Measurements from ENCODE around the gene EMC8.

The EMC8 gene

GRCh38 chr16:85806539-85806938 lies 7.2 kb upstream of the EMC8 start:
- Histone ChIP-seq H3K4me2 (ENCODE audit: low read depth, low read length, poor library complexity, severe bottlenecking) (no peak overlapping the region), H2AFZ (ENCODE audit: low read depth, low read length, severe bottlenecking) (no peak overlapping the region), H4K20me1 (ENCODE audit: low read depth, low read length) (no peaks in the 10 kb centered on the region), H3K27me3 (ENCODE audit: low read length) (no peaks in the 10 kb centered on the region), H3K27ac (ENCODE audit: low read depth, low read length) (no peak overlapping the region), H3F3A (ENCODE audit: insufficient read depth) (no peaks in the 10 kb centered on the region), H3K9me3 (ENCODE audit: insufficient read depth, low read length) (no peaks in the 10 kb centered on the region), H3K4me3 (ENCODE audit: insufficient read depth, low read length, poor library complexity, severe bottlenecking) (no peak overlapping the region), H3K79me2 (ENCODE audit: insufficient read depth, low read length) (peaks cover 12% of the 10 kb centered on the region), H3K9me2 (replicated peaks; ENCODE audit: insufficient read depth, low read length) (no peaks in the 10 kb centered on the region), H3K36me3 (ENCODE audit: low read length) (no peaks in the 10 kb centered on the region), H3K9ac (ENCODE audit: low read length) (no peak overlapping the region)
- no peak for TF ChIP-seq EZH2phosphoT487 (conservative IDR thresholded peaks at IDR 0.05; ENCODE audit: low read length)
- TF ChIP-seq CTCF (IDR thresholded peaks at IDR 0.05; ENCODE audit: insufficient read depth, low read length, poor library complexity, severe bottlenecking): no peak

- Histone ChIP-seq H3K36me3 (ENCODE audit: low read length) (no peaks in the 10 kb centered on the region), H3K4me2 (ENCODE audit: low read depth, low read length, poor library complexity, severe bottlenecking) (no peak overlapping the region), H3K9ac (ENCODE audit: low read length) (no peak overlapping the region), H3K79me2 (ENCODE audit: insufficient read depth, low read length) (peaks cover 22% of the 10 kb centered on the region), H3K27me3 (ENCODE audit: low read length) (no peaks in the 10 kb centered on the region), H2AFZ (ENCODE audit: low read depth, low read length, severe bottlenecking) (no peak overlapping the region), H3K4me3 (ENCODE audit: insufficient read depth, low read length, poor library complexity, severe bottlenecking) (no peak overlapping the region), H3K27ac (ENCODE audit: low read depth, low read length) (no peak overlapping the region), H3F3A (ENCODE audit: insufficient read depth) (no peaks in the 10 kb centered on the region), H3K9me3 (ENCODE audit: insufficient read depth, low read length) (no peaks in the 10 kb centered on the region), H3K9me2 (replicated peaks; ENCODE audit: insufficient read depth, low read length) (no peaks in the 10 kb centered on the region), H4K20me1 (ENCODE audit: low read depth, low read length) (no peaks in the 10 kb centered on the region)
- TF ChIP-seq CTCF (IDR thresholded peaks at IDR 0.05; ENCODE audit: insufficient read depth, low read length, poor library complexity, severe bottlenecking) (no peak), EZH2phosphoT487 (conservative IDR thresholded peaks at IDR 0.05; ENCODE audit: low read length) (no peak)
Measured at GRCh38 chr16:85805442-85806045, 6.2 kb upstream of the EMC8 start.

- Histone ChIP-seq H4K20me1 (ENCODE audit: low read depth, low read length) (no peaks in the 10 kb centered on the region), H3K9me3 (ENCODE audit: insufficient read depth, low read length) (no peaks in the 10 kb centered on the region), H3K4me3 (ENCODE audit: insufficient read depth, low read length, poor library complexity, severe bottlenecking) (no peak overlapping the region), H3K27me3 (ENCODE audit: low read length) (no peaks in the 10 kb centered on the region), H3K9ac (ENCODE audit: low read length) (no peak overlapping the region), H3K4me2 (ENCODE audit: low read depth, low read length, poor library complexity, severe bottlenecking) (no peak overlapping the region), H3K27ac (ENCODE audit: low read depth, low read length) (no peak overlapping the region), H2AFZ (ENCODE audit: low read depth, low read length, severe bottlenecking) (no peak overlapping the region), H3F3A (ENCODE audit: insufficient read depth) (no peaks in the 10 kb centered on the region), H3K36me3 (ENCODE audit: low read length) (no peaks in the 10 kb centered on the region), H3K79me2 (ENCODE audit: insufficient read depth, low read length) (peaks cover 40% of the 10 kb centered on the region), H3K9me2 (replicated peaks; ENCODE audit: insufficient read depth, low read length) (no peaks in the 10 kb centered on the region)
- TF ChIP-seq EZH2phosphoT487 (conservative IDR thresholded peaks at IDR 0.05; ENCODE audit: low read length) (no peak), CTCF (IDR thresholded peaks at IDR 0.05; ENCODE audit: insufficient read depth, low read length, poor library complexity, severe bottlenecking) (no peak)
Measured at GRCh38 chr16:85803570-85803969, 4.2 kb upstream of the EMC8 start.
